GM23338 (cell line): ENCODE data around the gene MLEC. TPM values are rescaled to one million over a fixed set of nuclear protein-coding genes. Genes with fewer than 3 reads are reported as not detected.

ENCODE experiments used
- ATAC-seq: fragments of 200-7000 bp; cut with Tn5 transposase; 3 replicates; pipeline ENCODE4 v1.9.1; 2020
- DNase-seq: peaks from one replicate; pipeline ENCODE4 v3.0.0-alpha.2; 2015; ENCODE audit warnings: low spot score
- H2AFZ ChIP-seq: fragments of 200-600 bp; sonication (generic); 2 replicates; pipeline ENCODE4 v1.8.0; 2016; ENCODE audit warnings: antibody characterized with exemption, mild to moderate bottlenecking, moderate library complexity
- H3F3A ChIP-seq: fragments of 200-600 bp; sonication (generic); replicated peaks from 2 replicates; pipeline ENCODE4 v1.8.0; 2017; ENCODE audit warnings: antibody characterized with exemption, mixed run types, low read depth
- H3K27ac ChIP-seq: fragments of 200-600 bp; sonication (generic); 2 replicates; pipeline ENCODE4 v1.6.1; 2016; ENCODE audit warnings: low read depth
- H3K27me3 ChIP-seq: fragments of 200-600 bp; sonication (generic); 2 replicates; pipeline ENCODE4 v1.8.0; 2016; ENCODE audit warnings: mild to moderate bottlenecking, mixed run types, moderate library complexity; ENCODE audit not compliant: insufficient read depth
- H3K36me3 ChIP-seq: fragments of 200-600 bp; sonication (generic); 2 replicates; pipeline ENCODE4 v1.8.0; 2016; ENCODE audit warnings: mild to moderate bottlenecking; ENCODE audit not compliant: insufficient read depth
- H3K4me1 ChIP-seq: fragments of 200-600 bp; sonication (generic); 2 replicates; pipeline ENCODE4 v1.8.0; 2016; ENCODE audit warnings: mild to moderate bottlenecking, moderate library complexity; ENCODE audit not compliant: insufficient read depth
- H3K4me2 ChIP-seq: fragments of 200-600 bp; sonication (generic); 2 replicates; pipeline ENCODE4 v1.7.1; 2017; ENCODE audit warnings: mixed run types
- H3K4me3 ChIP-seq: fragments of 200-600 bp; sonication (generic); 2 replicates; pipeline ENCODE4 v1.6.1; 2016; ENCODE audit warnings: mixed run types
- H3K79me2 ChIP-seq: fragments of 200-600 bp; sonication (generic); replicated peaks from 2 replicates; pipeline ENCODE4 v1.8.0; 2017; ENCODE audit warnings: mild to moderate bottlenecking; ENCODE audit not compliant: insufficient read depth
- H3K9me2 ChIP-seq: fragments of 200-600 bp; sonication (generic); 2 replicates; pipeline ENCODE4 v1.8.0; 2017; ENCODE audit not compliant: insufficient read depth
- H4K20me1 ChIP-seq: fragments of 200-600 bp; sonication (generic); replicated peaks from 2 replicates; pipeline ENCODE4 v1.8.0; 2017; ENCODE audit warnings: mild to moderate bottlenecking; ENCODE audit not compliant: insufficient read depth
- H3K27ac Mint-ChIP-seq: 2 replicates; pipeline ENCODE4 v1.8.0; 2020; ENCODE audit warnings: inconsistent platforms, mild to moderate bottlenecking, moderate library complexity, mixed read lengths
- H3K27me3 Mint-ChIP-seq: 3 replicates; pipeline ENCODE4 v1.8.0; 2022; ENCODE audit warnings: low read depth, mild to moderate bottlenecking, moderate library complexity, mixed read lengths, inconsistent platforms; ENCODE audit not compliant: insufficient read depth, poor library complexity
- H3K36me3 Mint-ChIP-seq: 3 replicates; pipeline ENCODE4 v1.8.0; 2021; ENCODE audit warnings: low read depth, mild to moderate bottlenecking, inconsistent platforms, moderate library complexity, mixed read lengths
- H3K4me1 Mint-ChIP-seq: 3 replicates; pipeline ENCODE4 v1.8.0; 2020; ENCODE audit warnings: mild to moderate bottlenecking, inconsistent platforms, mixed read lengths
- H3K4me3 Mint-ChIP-seq: 3 replicates; pipeline ENCODE4 v1.8.0; 2021; ENCODE audit warnings: moderate library complexity, mild to moderate bottlenecking, inconsistent platforms, mixed read lengths
- H3K9me3 Mint-ChIP-seq: 3 replicates; pipeline ENCODE4 v1.8.0; 2020; ENCODE audit warnings: moderate library complexity, mild to moderate bottlenecking, inconsistent platforms, mixed read lengths
- CREB1 ChIP-seq: fragments of 250-450 bp; sonication (Bioruptor Pico); IDR thresholded peaks from 2 replicates; pipeline ENCODE4 v1.5.0; 2020; ENCODE audit warnings: low read depth, mild to moderate bottlenecking, moderate library complexity
- EZH2phosphoT487 ChIP-seq: fragments of 200-600 bp; sonication (generic); IDR thresholded peaks from one replicate; pipeline ENCODE4 v1.8.1; 2018; ENCODE audit warnings: antibody characterized with exemption; ENCODE audit not compliant: unreplicated experiment
- NANOG ChIP-seq: IDR thresholded peaks from 2 replicates; pipeline ENCODE4 v1.6.1; 2016; ENCODE audit warnings: antibody characterized with exemption, borderline replicate concordance
- POLR2AphosphoS5 ChIP-seq: IDR thresholded peaks from 2 replicates; pipeline ENCODE4 v1.6.1; 2016; ENCODE audit warnings: antibody characterized with exemption, low read depth
- STAT1 ChIP-seq: IDR thresholded peaks from one replicate; pipeline ENCODE4 v1.6.1; 2016; ENCODE audit warnings: antibody characterized with exemption; ENCODE audit not compliant: unreplicated experiment
- ZNF114 ChIP-seq: fragments of 250-450 bp; sonication (Bioruptor Pico); IDR thresholded peaks from 2 replicates; pipeline ENCODE4 v1.5.0; 2020; ENCODE audit warnings: mild to moderate bottlenecking, moderate library complexity
- ZNF462 ChIP-seq: fragments of 250-450 bp; sonication (Bioruptor Pico); IDR thresholded peaks from 2 replicates; pipeline ENCODE4 v1.5.0; 2020; ENCODE audit warnings: mild to moderate bottlenecking, moderate library complexity
- polyA plus RNA-seq: library from polyadenylated mRNA; unstranded; fragments of >200 nt; fragmentation: Nextera tagmentation; extraction: Ambion mirVana; gene quantifications from 2 replicates; pipeline ENCODE4 v1.2.1, GENCODE V29; 2016
- total RNA-seq: library from RNA; depleted of rRNA; stranded (reverse); fragments of >200 nt; shearing (Covaris generic); gene quantifications from 2 replicates; pipeline ENCODE4 v1.2.3, GENCODE V29; 2014
- TF ChIP-seq, protein P1 (sequence below), 2 experiments: fragments of 200-600 bp in 1 of 2; sonication (generic) in 1 of 2; conservative IDR thresholded peaks; 2 replicates each; pipeline versions ENCODE4 v1.5.1 to v1.6.1; 2016 to 2017; ENCODE audit warnings: antibody characterized with exemption in 2 of 2, low read depth in 2 of 2, mild to moderate bottlenecking in 2 of 2, moderate library complexity in 1 of 2

Gene MLEC
- total and polyA plus RNA-seq, 2 experiments from 2014 or later, result 225 to 264 TPM

DNA sequence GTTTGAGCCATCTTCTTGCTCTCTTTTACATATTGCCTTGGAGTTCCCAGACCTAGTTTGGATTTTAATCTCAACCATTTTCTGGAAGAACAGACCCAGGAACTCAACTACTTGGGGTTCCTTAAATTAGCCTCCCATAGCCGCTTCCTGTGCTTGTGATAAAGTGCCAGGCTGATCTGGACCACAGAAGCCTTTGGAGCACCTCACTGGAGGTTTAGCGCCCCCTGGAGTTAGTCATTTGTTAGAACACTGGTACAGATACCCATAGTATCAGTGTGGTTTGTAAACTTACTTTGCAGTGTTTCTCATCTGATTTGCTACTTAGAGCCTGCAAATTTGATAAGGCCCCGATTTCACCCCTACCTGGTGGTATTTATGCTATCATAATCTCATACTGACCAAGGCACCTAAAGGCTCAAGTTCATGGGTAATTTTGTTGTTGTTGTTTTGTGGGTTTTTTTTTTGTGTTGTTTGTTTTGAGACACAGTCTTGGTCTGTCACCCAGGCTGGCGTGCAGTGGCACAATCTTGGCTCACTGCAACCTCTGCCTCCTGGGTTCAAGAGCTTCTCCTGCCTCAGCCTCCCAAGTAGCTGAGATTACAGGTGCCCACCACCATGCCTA is 27.0 kb downstream of the MLEC start (continued):
- no peak for TF ChIP-seq ZNF462 (CRISPR knock-in tag)

- Mint-ChIP-seq H3K4me1 (peaks cover 2% of the 10 kb centered on the region), H3K27ac (no peak overlapping the region), H3K4me3 (no peak overlapping the region), H3K9me3 (no peaks in the 10 kb centered on the region), H3K36me3 (peaks cover 93% of the 10 kb centered on the region), H3K27me3 (peaks cover 7% of the 10 kb centered on the region)
- Histone ChIP-seq H3F3A (peaks cover 7% of the 10 kb centered on the region; the same call in 1 of the 2 replicates), H3K9me2 (no peaks in the 10 kb centered on the region), H3K79me2 (peaks cover 18% of the 10 kb centered on the region; the same call in 1 of the 2 replicates), H3K4me3 (no peak overlapping the region), H3K27me3 (no peaks in the 10 kb centered on the region), H2AFZ (no peak overlapping the region), H4K20me1 (peaks cover 26% of the 10 kb centered on the region), H3K4me1 (no peaks in the 10 kb centered on the region), H3K27ac (no peak overlapping the region), H3K4me2 (no peak overlapping the region), H3K36me3 (peaks cover 61% of the 10 kb centered on the region)
- DNase-seq (no peak), ATAC-seq (no peak)
- TF ChIP-seq CREB1 (CRISPR knock-in tag), result no peak
- no peak for TF ChIP-seq ZNF462 (CRISPR knock-in tag)
- no peak for TF ChIP-seq EZH2phosphoT487
- TF ChIP-seq ZNF114 (CRISPR knock-in tag), result no peak
- no peak for TF ChIP-seq STAT1
- no peak for TF ChIP-seq NANOG
- TF ChIP-seq, protein P1, sequence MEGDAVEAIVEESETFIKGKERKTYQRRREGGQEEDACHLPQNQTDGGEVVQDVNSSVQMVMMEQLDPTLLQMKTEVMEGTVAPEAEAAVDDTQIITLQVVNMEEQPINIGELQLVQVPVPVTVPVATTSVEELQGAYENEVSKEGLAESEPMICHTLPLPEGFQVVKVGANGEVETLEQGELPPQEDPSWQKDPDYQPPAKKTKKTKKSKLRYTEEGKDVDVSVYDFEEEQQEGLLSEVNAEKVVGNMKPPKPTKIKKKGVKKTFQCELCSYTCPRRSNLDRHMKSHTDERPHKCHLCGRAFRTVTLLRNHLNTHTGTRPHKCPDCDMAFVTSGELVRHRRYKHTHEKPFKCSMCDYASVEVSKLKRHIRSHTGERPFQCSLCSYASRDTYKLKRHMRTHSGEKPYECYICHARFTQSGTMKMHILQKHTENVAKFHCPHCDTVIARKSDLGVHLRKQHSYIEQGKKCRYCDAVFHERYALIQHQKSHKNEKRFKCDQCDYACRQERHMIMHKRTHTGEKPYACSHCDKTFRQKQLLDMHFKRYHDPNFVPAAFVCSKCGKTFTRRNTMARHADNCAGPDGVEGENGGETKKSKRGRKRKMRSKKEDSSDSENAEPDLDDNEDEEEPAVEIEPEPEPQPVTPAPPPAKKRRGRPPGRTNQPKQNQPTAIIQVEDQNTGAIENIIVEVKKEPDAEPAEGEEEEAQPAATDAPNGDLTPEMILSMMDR (conservative IDR thresholded peaks at IDR 0.05; ENCODE audit: low read depth in 2 of 2), result no peak
- TF ChIP-seq POLR2AphosphoS5, result no peak
Observed at GRCh38 chr12:120718055-120718454, 31.1 kb downstream of the MLEC start.
